Heart left ventricle (tissue), 13 donors: ENCODE data around the gene IGSF6.

Source experiments
- CTCF ChIP-seq, 12 donors: fragments of 200-600 bp; sonication (generic) in 4 of 12; IDR thresholded peaks; one replicate each; pipeline versions ENCODE4 v1.5.0 to v1.8.0; 2018 to 2022; ENCODE audit warnings: antibody characterized with exemption in 12 of 12, mild to moderate bottlenecking in 5 of 12
- POLR2A ChIP-seq, 2 donors: fragments of 450-650 bp; IDR thresholded peaks; one replicate each; pipeline ENCODE4 v1.6.1; 2017; ENCODE audit warnings: antibody characterized with exemption in 2 of 2, mild to moderate bottlenecking in 2 of 2, moderate library complexity in 2 of 2
- donor health status: ischemic (EF 13 %, LVEDD 7.1; RV severe dilation, severe dysfunction).
- donor health status: DM: no; HTN: yes; CAD: no.
- donor health status: DM: no; HTN: no; CAD: no.
- donor health status: ischemic (EF 25% LVEDD 6.9; RV normal size, moderate dysfunction).
- donor health status: ischemic (EF 25% LVEDD 5.7; RV mildly dilated, moderate dysfunction).
- donor health status: ischemic (EF 35%, LVEDD 5.7; RV mildly dilated, moderate dysfunction).
- donor health status: nonischemic (EF 11% LVEDD 7.7; RV severe dilation, severe dysfunction).
- donor health status: DM: yes; HTN: yes; CAD: no.
- donor health status: PGD.
- donor health status: ischemic (EF 29% LVEDD 5.4; RV normal size, mild dysfunction).
- donor health status: nonischemic (EF 23%, LVEDD 6.1; RV moderate dilation, normal function).

- no peak for TF ChIP-seq CTCF (IDR thresholded peaks at IDR 0.05)
- no peak for TF ChIP-seq POLR2A (IDR thresholded peaks at IDR 0.05)
These were observed 1.2 kb upstream of the IGSF6 start for GRCh38 chr16:21653571-21653970.
